ENCODE data around the gene SLC9A8.

GRCh38 chr20:49918446-49918845, 105.8 kb downstream of the SLC9A8 start:
- TF ChIP-seq, protein P1, sequence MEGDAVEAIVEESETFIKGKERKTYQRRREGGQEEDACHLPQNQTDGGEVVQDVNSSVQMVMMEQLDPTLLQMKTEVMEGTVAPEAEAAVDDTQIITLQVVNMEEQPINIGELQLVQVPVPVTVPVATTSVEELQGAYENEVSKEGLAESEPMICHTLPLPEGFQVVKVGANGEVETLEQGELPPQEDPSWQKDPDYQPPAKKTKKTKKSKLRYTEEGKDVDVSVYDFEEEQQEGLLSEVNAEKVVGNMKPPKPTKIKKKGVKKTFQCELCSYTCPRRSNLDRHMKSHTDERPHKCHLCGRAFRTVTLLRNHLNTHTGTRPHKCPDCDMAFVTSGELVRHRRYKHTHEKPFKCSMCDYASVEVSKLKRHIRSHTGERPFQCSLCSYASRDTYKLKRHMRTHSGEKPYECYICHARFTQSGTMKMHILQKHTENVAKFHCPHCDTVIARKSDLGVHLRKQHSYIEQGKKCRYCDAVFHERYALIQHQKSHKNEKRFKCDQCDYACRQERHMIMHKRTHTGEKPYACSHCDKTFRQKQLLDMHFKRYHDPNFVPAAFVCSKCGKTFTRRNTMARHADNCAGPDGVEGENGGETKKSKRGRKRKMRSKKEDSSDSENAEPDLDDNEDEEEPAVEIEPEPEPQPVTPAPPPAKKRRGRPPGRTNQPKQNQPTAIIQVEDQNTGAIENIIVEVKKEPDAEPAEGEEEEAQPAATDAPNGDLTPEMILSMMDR (conservative IDR thresholded peaks at IDR 0.05 in 1 of 2, IDR thresholded peaks at IDR 0.05 in 1 of 2; ENCODE audit: extremely low read depth in 1 of 2, insufficient read depth in 1 of 2, low read depth in 1 of 2, low read length in 2 of 2) = no peak
- TF ChIP-seq EZH2 (IDR thresholded peaks at IDR 0.05; ENCODE audit: borderline replicate concordance, low read length) = no peak

All from mammary epithelial cell (primary cell).